HG03103 (cell line): ENCODE data around the gene SAMSN1.
"Not testable (repeated sequence)": the region's sequence is repeated elsewhere in the genome, so short reads cannot be mapped to it uniquely, and the experiment has no call there.

Experiments used
- ATAC-seq: cut with Tn5 transposase; IDR thresholded peaks from one replicate; pipeline ENCODE4 v1.9.1; 2021; ENCODE audit warnings: low read depth; ENCODE audit not compliant: unreplicated experiment

The SAMSN1 gene

DNA sequence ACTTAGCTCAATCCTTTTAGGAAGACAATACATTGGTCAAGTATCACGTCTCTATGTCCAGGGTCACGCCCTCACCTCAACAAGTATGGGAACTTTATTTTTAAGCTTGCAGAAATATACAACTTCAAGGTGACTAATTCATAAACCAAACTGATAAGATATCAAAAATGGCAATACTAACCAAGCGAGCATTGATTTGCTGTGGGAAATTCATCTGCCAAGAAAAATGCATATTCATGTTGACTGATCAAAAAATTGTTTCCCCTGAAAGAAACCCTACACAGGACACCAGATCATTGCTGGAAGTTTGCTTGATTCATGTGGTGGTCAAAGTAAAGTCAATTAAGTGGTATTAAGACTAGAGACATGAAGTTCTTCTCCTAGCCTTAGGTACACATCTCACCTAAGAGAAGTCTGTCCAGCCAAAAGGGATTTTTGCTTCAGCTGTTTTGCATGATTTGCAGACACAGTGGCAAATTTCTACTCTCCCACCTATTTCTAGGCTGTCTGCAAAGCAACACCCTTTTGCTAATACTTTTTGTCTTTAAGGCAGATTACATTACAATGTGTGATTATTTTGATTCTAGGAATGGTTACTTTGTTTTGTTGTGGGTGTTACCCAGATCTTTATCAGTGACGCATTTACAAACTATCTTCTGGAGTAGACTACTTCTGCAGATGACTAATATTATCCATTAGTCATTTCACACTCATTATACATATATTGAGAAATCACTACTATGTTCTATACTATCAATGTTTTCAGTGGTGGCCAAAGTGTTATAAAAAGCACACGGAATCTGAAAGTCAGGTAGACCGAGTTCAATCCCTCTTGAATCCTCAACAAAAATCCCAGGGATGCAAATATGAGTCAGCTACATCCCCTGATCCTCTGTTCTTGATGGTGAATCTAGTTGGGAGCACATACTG, 12.4 kb downstream of the SAMSN1 start:
- ATAC-seq: peak; percentile 73

DNA sequence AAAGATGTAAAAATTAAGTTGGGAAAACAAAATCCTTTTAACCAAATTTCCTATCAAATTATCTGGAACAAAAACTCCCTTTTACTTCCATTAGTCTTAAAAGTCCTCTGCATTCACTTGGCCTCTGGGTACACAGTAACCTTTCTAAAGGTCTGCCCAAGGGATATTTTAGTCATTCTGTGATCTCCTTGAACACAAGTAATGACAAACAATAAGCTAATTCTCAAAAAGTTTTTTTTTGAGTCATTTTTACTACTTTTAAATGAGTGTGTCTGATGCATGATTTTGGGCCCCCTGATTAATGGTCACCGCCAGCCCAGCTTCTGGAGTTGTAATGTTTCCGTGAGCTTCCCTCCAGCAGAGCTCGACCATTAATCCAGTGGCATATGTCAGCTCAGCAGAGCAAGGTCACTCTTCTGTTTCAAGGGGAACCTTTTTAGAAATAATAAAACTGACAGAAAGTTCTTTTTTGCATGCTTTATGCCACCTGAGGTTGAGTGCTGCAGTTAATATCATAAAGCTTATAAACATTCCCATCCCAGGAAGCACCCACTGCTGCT, 14.3 kb downstream of the SAMSN1 start:
- no peak for ATAC-seq

DNA sequence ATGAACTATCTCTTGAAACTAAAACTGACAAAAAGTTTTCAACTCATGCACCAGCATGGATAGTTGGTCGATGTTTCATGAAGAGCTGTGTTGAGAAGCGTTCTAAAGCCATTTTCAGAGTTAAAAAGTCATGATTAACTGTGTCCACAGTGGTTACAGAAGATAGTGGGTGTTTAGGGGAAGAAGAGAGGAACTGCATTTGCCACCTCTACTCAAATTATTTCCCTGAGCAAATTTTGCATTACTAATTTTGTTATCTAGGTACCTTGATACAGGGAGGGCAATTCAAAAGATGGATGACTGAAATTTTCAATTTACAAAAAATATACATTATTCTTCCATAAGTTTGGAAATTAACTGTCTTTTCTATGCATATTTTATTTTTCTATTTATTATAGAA, 15.5 kb downstream of the SAMSN1 start:
- ATAC-seq: no peak

DNA sequence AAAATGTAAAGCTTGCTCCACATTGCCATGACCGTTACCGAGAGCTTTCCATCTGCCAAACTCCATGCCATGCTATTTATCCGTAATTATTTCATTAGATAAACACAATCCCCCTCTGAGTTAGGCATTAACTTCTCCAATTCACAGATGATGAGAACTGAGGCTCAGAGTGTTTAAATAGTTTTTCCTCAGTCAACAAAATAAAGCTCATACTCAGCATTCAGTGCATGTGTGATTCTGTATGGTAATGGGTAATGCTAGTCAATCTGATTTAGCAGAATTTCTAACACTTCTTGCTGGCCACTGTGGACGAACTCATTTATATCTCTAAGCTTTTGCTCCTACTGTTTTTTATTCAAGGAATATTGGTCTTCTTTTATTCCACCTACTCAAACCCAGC, 17.3 kb downstream of the SAMSN1 start:
- ATAC-seq: no peak

DNA sequence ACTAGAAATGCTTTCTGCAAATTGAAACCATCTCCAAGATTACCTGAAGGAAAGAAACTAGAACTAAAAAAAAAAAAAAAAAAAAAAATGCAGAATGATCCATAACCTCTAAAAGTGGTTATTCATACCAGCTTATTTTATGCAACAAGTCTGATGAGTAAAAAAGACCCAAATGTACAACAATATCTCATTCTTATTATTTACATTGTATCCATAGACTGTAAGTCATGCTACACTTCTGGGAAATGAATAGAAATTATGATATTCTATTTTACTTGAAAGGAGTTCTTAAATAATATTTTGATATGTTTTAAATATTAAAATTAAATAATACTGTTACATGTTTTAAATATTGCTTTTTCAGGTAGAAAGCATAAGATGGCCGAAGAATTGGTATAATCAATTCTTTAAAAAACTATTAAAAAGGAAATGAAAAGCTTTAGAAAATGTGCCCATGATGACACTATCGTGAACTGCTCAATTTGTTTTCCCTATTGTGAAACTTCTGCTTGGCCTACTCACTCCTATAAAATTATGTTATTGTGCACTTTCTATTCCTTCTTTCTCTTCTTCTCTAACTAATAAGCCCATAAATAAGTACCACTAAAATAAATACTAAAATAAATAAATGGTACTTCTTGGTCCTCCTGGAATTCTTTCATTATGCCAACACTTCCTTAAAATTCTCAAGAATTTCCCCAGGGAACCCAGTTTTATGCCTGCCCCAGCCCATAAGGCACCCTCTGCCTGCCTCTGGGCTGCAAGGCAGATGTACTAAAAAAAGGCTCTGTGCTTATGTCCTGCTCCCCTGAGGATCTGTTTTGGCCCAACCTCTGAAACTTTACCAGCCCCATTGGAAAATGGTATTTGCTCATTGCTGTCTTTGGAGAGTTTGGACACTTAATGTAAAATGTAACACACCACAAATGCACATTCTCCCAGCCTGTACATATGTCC, 18.1 kb downstream of the SAMSN1 start:
- no peak for ATAC-seq

DNA sequence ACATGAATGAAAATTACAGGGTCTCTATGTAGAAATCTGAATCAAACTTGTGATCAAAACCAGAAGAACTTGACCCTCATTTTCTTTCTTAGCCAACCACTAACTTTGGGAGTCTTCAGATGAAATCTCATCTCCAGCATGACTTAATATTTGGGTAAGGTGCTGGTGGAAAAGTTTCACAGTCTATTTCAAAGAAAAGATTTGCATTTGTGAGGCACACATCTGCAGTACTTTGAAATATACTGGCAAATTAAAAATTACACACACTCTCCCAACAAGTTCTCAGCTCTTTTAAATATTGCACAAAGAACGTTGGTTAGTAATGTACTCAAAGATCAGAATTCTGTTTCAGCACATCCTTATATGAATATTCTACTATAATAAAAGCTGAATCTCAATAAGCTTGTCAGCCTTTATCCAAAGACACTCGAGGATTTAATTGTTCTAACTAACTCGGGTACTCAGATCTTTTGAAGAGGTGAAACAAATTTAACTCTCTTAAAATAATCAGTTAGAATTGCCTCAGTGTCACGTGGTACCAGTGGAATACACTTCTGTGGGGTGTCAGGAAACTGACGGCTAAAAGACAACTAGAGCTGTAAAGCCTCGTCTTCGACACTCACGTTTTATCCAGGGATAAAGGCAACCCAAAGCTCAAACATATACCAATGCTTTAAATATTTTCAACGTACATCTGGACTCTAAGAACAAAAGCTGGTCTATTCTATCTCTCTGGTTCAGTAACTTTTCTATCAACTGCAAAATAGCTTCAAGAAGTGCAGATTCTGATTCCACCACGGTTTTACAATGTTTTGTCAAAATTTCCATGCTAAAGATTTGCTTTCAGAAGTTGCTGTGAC, 19.0 kb downstream of the SAMSN1 start:
- ATAC-seq: no peak

DNA sequence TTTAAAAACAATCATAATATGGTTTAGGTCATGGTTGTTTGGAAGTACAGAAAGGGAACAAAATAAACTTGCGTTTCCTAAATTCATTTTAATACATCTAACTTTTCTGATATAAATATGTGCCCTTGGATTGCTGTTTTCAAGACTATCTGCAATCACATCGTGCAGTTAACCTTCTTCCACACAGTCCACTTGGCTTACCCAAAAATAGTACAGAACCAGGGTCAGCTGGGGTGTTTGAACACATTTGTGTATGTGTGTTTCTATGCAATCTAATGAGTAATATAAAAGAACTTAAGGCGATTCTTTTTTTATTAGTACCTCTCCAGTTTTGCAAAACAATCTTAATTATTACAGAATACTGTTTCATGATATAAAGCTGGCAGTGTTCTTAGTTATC, 19.9 kb downstream of the SAMSN1 start:
- ATAC-seq: no peak

DNA sequence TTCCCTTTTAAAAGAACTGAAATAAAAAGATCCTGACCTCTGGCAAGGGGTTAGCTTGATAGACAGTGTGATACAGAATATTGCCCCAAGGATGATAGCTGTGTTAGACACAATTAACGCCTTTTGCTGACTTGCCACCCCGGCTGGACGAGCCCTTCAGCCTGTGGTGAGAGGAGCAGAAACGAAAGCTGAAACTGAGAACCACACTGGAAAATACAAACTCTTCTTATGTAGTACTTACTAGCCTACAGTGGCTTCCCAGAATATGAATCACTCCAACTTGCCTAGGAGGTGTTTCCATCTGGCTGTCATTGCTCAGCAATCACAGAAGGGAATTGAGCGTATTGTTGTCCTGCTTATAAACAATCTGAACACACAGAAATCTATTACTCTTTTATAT, 22.9 kb downstream of the SAMSN1 start:
- peak; percentile 80 for ATAC-seq

DNA sequence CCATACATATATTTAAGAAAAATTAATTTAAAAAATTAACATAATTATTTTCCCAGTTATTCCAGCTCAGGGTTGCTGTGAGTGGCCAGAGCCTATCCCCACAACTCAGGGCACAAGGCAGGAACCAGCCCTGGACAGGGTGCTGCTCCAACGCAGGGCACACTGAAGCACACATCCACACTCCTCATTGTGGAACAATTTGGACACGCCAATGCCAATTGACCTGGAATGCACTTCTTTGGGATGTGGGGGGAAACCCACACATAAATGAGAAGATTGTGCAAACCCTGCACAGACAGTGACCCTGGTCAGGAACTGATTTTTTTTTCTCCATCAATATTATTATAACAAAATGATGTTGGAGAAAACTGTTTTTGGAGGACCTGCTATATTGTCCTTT, 23.4 kb downstream of the SAMSN1 start:
- no peak for ATAC-seq

DNA sequence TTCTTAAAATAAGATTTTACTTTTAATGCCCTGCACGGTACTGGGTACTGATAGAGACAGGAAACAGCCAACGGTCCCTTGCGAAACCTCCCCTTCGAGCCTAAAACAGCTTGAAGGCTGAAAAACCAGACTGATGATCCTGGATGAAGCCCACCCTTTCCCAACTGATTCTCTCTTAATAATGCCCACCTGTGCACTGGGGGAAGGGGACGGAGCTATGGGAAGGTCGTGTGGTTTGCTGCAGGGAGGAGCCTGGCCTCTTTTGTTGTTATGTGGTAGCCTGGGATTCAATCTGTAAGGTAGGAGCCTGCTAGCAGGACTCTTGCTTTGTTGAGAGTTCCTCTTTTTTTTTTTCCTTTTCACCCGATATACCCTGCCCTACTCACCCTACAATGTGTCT, 25.6 kb downstream of the SAMSN1 start:
- ATAC-seq: no peak

DNA sequence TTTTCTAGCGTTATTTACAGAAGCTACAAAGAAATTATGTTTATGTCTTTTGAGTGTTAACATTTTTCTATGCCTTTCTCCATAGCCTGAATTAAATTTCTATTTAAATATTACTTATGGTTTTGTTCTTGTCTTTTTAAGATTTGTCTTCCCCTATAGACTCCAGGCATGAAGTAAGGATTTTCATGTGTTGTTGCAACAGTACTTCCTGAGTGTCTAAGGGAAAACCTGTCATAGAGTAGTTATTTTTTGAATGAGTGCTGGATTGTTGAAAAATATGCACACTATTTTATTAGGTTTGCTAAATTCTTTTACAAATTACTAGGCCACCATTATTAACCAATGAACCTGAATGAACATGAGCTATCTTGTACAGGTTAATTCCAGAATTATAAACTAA, 27.1 kb downstream of the SAMSN1 start:
- ATAC-seq: no peak

DNA sequence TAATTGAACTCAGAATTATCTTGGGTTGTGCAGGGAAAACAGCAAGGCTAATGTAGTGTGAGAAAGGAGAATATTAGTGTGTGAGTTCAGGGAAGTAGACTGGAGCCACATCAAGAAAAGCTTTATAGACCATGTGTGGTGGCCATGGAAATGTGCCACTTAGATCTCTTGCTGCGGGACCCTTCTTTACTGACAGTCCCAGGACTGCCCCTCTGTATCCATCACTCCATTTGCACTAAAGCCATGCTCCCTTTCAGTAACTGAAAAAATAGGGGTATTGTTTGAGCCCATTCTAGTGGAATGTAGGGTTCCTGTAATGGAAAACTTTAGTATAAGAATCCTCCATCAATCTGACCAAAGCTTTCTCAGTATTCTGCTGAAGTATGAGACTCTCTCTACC, 32.3 kb downstream of the SAMSN1 start:
- ATAC-seq: no peak

DNA sequence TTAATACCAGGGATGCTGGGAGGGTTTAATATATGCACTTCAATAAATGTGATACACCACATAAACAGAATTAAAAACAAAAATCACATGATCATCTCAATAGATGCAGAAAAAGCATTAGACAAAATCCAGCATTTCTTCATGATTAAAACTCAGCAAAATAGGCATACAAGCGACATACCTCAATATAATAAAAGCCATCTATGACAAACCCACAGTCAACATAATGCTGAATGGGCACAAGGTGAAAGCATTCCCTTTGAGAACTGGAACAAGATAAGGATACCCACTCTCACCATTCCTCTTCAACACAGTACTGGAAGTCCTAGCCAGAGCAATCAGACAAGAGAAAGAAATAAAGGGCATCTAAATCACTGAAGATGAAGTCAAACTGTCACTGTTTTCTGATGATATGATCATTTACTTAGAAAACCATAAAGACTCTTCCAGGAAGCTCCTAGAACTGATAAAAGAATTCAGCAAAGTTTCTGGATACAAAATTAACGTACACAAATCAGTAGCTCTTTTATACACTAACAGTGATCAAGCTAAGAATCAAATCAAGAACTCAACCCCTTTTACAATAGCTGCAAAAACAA, 39.2 kb downstream of the SAMSN1 start:
- not testable (repeated sequence) for ATAC-seq

DNA sequence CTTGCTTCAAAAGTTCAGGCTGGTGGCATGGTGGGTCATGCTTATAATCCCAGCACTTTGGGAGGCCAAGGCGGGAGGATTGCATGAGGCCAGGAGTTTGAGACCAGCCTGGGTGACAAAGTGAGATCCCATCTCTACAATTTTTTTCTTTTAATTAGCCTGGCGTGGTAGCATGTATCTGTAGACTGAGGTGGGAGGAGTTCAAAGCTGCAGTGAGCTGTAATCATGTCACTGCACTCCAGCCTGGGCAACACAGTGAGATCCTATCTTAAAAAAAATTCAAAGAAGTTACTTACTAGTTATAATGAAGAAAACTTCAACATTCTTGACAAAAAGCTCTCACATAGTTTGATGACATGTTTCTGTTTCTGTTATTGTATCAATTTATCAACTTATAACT, 45.2 kb downstream of the SAMSN1 start:
- ATAC-seq: no peak

DNA sequence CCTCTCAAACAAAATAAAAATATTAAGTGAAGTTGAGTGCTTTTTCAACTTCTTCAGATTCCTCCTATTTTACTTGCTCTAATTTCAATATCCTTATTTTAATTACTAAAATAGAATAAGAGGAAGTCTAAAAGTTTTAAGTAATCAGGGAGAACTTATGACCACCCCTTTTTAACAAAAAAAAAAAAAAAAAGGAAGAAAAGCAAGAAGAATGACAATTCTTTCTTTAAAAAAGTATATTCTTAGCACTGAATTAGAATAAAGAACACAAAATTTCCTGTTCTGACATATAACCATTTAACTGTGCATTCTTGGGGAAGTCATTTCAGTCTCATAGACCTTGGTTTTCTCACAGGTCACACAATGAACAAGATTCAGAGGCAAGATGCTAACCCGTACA, 46.8 kb downstream of the SAMSN1 start:
- no peak for ATAC-seq

DNA sequence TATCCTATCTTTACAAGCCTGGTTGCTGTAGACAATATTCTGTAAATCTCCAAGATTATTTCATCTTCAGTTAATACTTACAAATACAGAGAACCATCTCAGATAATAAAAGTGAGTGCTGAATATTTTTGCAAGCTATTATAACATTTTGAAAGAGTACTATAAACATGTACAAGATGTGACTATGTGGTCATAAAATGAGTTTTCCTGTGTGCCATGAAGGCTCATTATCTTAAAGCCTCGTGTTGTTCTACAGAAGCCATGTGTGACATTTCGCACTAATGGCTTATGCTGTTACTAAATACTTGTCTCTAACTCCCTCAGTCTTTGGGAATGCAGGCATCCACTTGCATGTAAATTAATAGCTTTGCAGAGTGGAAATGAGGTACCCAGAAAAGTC, 48.3 kb downstream of the SAMSN1 start:
- ATAC-seq: no peak

DNA sequence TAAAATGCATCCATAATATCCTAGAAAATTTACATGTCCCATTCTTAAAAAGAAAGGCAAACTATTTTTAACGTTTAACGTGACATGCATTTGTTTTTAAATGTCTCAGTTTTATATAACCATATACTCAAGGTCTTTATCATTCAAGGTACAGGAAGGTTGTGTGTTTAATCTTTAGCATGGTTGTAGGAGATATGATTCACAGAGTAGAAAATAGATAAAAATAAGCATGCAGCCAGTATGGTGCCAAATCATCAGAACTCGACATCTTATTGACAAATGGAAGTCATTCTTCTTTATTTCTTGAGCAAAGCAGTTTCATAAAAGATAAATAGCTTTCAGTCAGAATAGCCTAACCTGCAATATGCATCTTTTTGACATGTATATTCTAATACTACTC, 51.0 kb downstream of the SAMSN1 start:
- ATAC-seq: no peak

DNA sequence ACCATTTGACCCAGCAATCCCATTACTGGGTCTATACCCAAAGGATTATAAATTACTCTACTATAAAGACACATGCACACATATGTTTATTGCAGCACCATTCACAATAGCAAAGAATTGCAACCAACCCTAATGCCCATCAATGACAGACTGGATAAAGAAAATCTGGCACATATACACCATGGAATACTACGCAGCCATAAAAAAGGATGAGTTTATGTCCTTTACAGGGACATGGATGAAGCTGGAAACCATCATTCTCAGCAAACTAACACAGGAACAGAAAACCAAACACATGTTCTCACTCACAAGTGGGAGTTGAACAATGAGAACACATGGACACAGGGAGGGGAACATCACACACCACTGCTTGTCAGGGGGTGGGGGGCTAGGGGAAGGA, 51.9 kb downstream of the SAMSN1 start:
- ATAC-seq: not testable (repeated sequence)

DNA sequence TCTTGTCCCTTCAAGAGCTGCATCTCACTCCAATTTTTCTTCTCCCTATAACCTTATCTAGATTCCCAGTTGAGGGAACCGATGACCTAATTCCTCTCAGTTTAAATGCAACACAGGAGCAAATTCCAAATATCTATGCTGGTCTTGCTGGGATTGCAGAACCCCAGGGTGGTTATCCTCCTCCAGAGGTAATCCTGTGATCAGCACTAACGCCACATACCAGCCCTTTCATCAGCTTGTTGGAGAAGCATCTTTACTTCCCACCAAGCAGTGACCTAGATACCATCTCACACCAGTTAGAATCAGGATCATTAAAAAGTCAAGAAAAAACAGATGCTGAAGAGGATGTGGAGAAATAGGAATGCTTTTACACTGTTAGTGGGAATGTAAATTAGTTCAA, 52.4 kb downstream of the SAMSN1 start:
- ATAC-seq: no peak

DNA sequence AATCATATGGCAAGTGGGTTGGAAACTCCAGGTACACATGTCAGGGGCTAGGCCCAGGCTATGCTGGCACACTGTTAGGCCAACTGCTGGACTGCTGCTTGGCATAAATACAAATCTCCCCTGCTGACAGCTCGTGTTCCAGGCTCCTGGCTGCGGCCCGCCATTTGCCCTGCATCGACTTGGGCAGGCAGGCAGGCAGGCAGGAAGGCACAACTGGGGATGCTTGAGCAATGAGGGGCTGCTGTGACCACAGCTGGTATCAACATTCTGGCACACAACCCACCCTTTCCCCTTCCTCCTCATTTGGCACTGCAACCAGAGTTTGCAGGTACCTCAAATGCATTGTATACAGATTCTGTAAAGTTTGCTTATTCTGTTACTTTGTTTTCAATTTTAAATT, 53.2 kb downstream of the SAMSN1 start:
- no peak for ATAC-seq
